ENCODE data around the gene DEDD2. TPM values are rescaled to one million over a fixed set of nuclear protein-coding genes. Genes with fewer than 3 reads are reported as not detected.

The DEDD2 gene
- total and polyA plus RNA-seq, 10 of the 15 experiments (the other 5 are each of a cell fraction or from before 2014, with no cell fraction given) = 2.5 to 24.7 (median 17.6) TPM

DNA sequence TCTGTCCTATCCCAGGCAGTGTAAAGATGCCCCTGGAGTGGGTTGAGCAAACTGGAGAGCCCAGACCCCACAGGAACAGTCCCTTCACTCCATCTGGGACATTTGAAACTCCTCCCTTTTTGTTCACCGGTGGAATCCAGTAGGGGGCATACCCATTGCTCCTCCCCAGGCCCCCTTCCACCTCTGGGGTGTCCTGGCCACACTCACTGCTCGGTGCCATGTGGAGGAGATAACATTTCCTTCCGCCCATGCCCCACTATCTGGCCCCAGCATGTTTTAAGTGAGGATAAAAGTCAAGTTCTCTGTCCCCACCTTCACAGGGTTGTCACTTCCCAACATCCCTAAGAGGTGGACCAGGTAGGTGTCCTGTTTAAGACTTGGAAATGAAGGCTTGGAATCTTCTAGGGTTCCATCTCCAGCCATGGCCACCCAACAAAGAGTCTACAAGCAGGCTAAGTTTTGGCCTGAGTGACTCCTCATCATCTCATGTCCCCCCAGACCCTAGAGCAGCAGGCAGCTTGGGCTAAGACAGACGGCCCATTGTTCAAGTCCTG lies 11.9 kb upstream of the DEDD2 start:
- ATAC-seq (no peak), DNase-seq (ENCODE audit: low read depth, low spot score) (no peak), FAIRE-seq (no peak)
- no peak overlapping the region for H2AFZ ChIP-seq (ENCODE audit: control insufficient read depth, low read depth, low read length)
- H4K20me1 ChIP-seq (ENCODE audit: control insufficient read depth, insufficient read depth) = no peaks in the 10 kb centered on the region; the same call in none of the 2 replicates
- CTCF ChIA-PET = interaction anchor here (0.6 to 1.1 kb wide), 3 partner anchors 10 to 97 kb away, joined by 3 read pairs; partner anchors contain the start of gene POU2F2
- H3K9me3 ChIP-seq (replicated peaks; ENCODE audit: control insufficient read depth, insufficient read depth, low read length) = no peaks in the 10 kb centered on the region
- no peaks in the 10 kb centered on the region for H3K27me3 ChIP-seq (replicated peaks in 1 of 2; ENCODE audit: control insufficient read depth in 2 of 2, insufficient read depth in 2 of 2, low read length in 1 of 2)
- intact Hi-C loops (cut with micrococcal nuclease; ENCODE audit: unreplicated experiment) = no loop called here
- WGBS (ENCODE audit: insufficient coverage, insufficient replicate concordance, low lambda C conversion rate, missing lambda C conversion rate) = 77% methylated on average over 4 of the region's 4 CpGs
- POLR2A ChIA-PET = no interaction called here
- 0 out of 2 replicates have a peak, but pooled peaks have one; percentile 26 for TF ChIP-seq PML (IDR thresholded peaks at IDR 0.05; ENCODE audit: low read length)
- no peak for TF ChIP-seq CREM (IDR thresholded peaks at IDR 0.05; ENCODE audit: low read depth)
- H3K4me2 ChIP-seq (ENCODE audit: control insufficient read depth, insufficient read depth) = no peak overlapping the region
- H3K36me3 ChIP-seq (ENCODE audit: control insufficient read depth in 2 of 2, insufficient read depth in 2 of 2, low read length in 1 of 2) = peaks cover 27 to 46% of the 10 kb centered on the region in 2 experiments
- RAD21 ChIA-PET (ENCODE audit: unreplicated experiment) = no interaction called here
- H3K4me1 ChIP-seq (ENCODE audit: control insufficient read depth, insufficient read depth, low read length) = no peaks in the 10 kb centered on the region
- no TSS peak for BruUV-seq (replicated peaks)
- H3K4me3 ChIP-seq = no peak overlapping the region
- H3K9ac ChIP-seq (ENCODE audit: control insufficient read depth, insufficient read depth, low read length) = no peak overlapping the region
- in situ Hi-C loops (cut with MboI) = no loop called here
- H3K27ac ChIP-seq (ENCODE audit: control insufficient read depth, insufficient read depth) = no peak overlapping the region
- no peaks in the 10 kb centered on the region; the same call in none of the 2 replicates for H3K79me2 ChIP-seq (ENCODE audit: control insufficient read depth, insufficient read depth, low read length)
- SMC1A ChIA-PET (ENCODE audit: uncharacterized antibody, unreplicated experiment) = no interaction called here

DNA sequence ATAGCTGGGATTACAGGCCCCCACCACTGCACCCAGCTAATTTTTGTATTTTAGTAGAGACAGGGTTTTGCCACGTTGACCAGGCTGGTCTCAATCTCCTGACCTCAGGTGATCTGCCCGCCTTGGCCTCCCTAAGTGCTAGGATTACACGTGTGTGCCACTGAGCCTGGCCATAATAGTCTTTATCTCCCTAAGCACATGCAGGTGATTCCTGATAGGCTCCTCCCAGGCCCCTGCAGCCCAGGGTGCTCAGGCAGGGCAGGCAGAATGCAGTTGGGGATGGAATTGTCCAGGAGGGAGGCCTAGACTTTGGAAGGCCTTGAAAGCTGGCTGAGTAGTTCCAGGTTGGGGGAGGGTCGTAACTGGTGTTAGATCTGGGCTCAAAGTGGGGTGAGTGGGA lies 11.2 kb upstream of the DEDD2 start:
- CTCF ChIA-PET = interaction anchor here (0.6 kb wide), 2 partner anchors 61 to 121 kb away, joined by 3 to 4 read pairs; no protein-coding TSS in a partner anchor
- TF ChIP-seq NR2C2 (IDR thresholded peaks at IDR 0.05; ENCODE audit: borderline replicate concordance, control insufficient read depth, insufficient read length, low read depth) (no peak), TCF12 (IDR thresholded peaks at IDR 0.05; ENCODE audit: low read depth, low read length) (no peak), JUND (IDR thresholded peaks at IDR 0.05; ENCODE audit: low read depth, low read length) (no peak), BACH1 (IDR thresholded peaks at IDR 0.05; ENCODE audit: borderline replicate concordance) (no peak), YY1 (IDR thresholded peaks at IDR 0.05; ENCODE audit: low read depth, low read length) (no peak), ESRRA (IDR thresholded peaks at IDR 0.05; ENCODE audit: low read length) (no peak), HDGF (IDR thresholded peaks at IDR 0.05) (no peak), NFXL1 (IDR thresholded peaks at IDR 0.05; ENCODE audit: borderline replicate concordance) (no peak), PAX8 (IDR thresholded peaks at IDR 0.05) (no peak), ZNF384 (IDR thresholded peaks at IDR 0.05; ENCODE audit: borderline replicate concordance, low read depth, low read length) (no peak), ZNF274 (IDR thresholded peaks at IDR 0.05; ENCODE audit: insufficient read depth, insufficient read length) (no peak), ZNF217 (IDR thresholded peaks at IDR 0.05) (no peak), CHD2 (IDR thresholded peaks at IDR 0.05; ENCODE audit: borderline replicate concordance, low read depth, low read length) (no peak), SRF (IDR thresholded peaks at IDR 0.05; ENCODE audit: low read depth in 2 of 2, low read length in 2 of 2) (no peak), KAT2A (conservative IDR thresholded peaks at IDR 0.05; ENCODE audit: control insufficient read depth, low read depth, low read length) (no peak)
- TF ChIP-seq, protein P1, sequence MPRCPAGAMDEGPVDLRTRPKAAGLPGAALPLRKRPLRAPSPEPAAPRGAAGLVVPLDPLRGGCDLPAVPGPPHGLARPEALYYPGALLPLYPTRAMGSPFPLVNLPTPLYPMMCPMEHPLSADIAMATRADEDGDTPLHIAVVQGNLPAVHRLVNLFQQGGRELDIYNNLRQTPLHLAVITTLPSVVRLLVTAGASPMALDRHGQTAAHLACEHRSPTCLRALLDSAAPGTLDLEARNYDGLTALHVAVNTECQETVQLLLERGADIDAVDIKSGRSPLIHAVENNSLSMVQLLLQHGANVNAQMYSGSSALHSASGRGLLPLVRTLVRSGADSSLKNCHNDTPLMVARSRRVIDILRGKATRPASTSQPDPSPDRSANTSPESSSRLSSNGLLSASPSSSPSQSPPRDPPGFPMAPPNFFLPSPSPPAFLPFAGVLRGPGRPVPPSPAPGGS (IDR thresholded peaks at IDR 0.05; ENCODE audit: borderline replicate concordance, insufficient read depth, low read depth, low read length, poor library complexity, severe bottlenecking) = no peak

More for the DNA sequence above, 11.2 kb upstream of the DEDD2 start:
- Histone ChIP-seq H3K4me3 (no peak overlapping the region), H3K27me3 (replicated peaks in 1 of 2; ENCODE audit: control insufficient read depth in 2 of 2, insufficient read depth in 2 of 2, low read length in 1 of 2) (no peaks in the 10 kb centered on the region), H3K9ac (ENCODE audit: control insufficient read depth, insufficient read depth, low read length) (no peak overlapping the region), H3K4me1 (ENCODE audit: control insufficient read depth, insufficient read depth, low read length) (no peaks in the 10 kb centered on the region), H2AFZ (ENCODE audit: control insufficient read depth, low read depth, low read length) (no peak overlapping the region), H3K9me3 (replicated peaks; ENCODE audit: control insufficient read depth, insufficient read depth, low read length) (no peaks in the 10 kb centered on the region), H3K79me2 (ENCODE audit: control insufficient read depth, insufficient read depth, low read length) (no peaks in the 10 kb centered on the region; the same call in none of the 2 replicates), H3K27ac (ENCODE audit: control insufficient read depth, insufficient read depth) (no peak overlapping the region), H4K20me1 (ENCODE audit: control insufficient read depth, insufficient read depth) (no peaks in the 10 kb centered on the region; the same call in none of the 2 replicates), H3K36me3 (ENCODE audit: control insufficient read depth in 2 of 2, insufficient read depth in 2 of 2, low read length in 1 of 2) (peaks cover 30 to 40% of the 10 kb centered on the region in 2 experiments), H3K4me2 (ENCODE audit: control insufficient read depth, insufficient read depth) (no peak overlapping the region)
- intact Hi-C loops (cut with micrococcal nuclease; ENCODE audit: unreplicated experiment) = no loop called here
- FAIRE-seq = no peak
- ATAC-seq = no peak
- SMC1A ChIA-PET (ENCODE audit: uncharacterized antibody, unreplicated experiment) = interaction anchor here (1.0 to 1.1 kb wide), 2 partner anchors 43 to 68 kb away, joined by 3 to 4 read pairs; no protein-coding TSS in a partner anchor
- no peak for DNase-seq (ENCODE audit: low read depth, low spot score)
- RAD21 ChIA-PET (ENCODE audit: unreplicated experiment) = no interaction called here
- in situ Hi-C loops (cut with MboI) = no loop called here
- BruUV-seq (replicated peaks) = no TSS peak
- 82% methylated on average over 4 of the region's 4 CpGs for WGBS (ENCODE audit: insufficient coverage, insufficient replicate concordance, low lambda C conversion rate, missing lambda C conversion rate)
- POLR2A ChIA-PET = interaction anchor here (1.2 kb wide), 2 partner anchors 15 to 16 kb away, joined by 3 read pairs; no protein-coding TSS in a partner anchor

All from GM12878 (cell line).